ENCODE data around the gene TNFAIP8L2. TPM values are rescaled to one million over a fixed set of nuclear protein-coding genes. Genes with fewer than 3 reads are reported as not detected.

Gene TNFAIP8L2
- polyA plus RNA-seq, 1 donor from 2014 or later: 16.1 TPM

DNA sequence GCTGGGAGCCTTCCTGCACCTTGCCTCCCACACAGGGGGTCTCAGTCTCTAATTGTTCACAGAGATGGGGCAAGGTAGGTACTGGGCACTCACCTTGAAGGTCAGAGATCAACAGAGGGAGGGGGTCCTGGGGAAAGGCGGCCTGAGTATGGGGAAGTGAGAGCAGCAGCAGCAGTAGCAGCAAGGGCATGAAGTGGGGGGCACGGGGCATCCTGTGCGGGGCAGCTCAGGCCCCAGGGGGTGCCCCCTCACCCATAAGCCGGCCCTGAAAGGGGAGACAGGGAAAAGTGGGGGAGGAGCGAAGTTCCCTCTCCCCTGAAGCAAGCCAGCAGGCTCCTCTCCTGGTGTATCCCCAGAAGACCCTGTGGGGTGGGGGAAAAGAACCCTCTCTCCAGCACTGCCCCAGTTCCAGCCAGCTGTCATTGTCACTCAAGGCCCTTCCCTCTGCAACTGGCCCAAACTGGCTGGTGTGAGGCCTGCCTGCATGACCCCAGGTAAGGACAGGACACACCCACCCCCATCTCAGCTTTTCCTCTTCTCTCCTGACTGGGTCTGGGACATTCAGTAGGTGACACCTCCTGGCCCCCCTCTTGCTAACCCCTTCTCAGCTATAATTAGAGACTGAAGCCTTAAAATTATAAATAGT is 13.9 kb upstream of the TNFAIP8L2 start:
- Mint-ChIP-seq H3K36me3 (no peaks in the 10 kb centered on the region), H3K9me3 (no peaks in the 10 kb centered on the region), H3K27ac (no peak overlapping the region), H3K27me3 (peaks cover 4% of the 10 kb centered on the region), H3K4me3 (no peak overlapping the region), H3K4me1 (peaks cover 0 to 8% (median 7%) of the 10 kb centered on the region in 3 donors)

DNA sequence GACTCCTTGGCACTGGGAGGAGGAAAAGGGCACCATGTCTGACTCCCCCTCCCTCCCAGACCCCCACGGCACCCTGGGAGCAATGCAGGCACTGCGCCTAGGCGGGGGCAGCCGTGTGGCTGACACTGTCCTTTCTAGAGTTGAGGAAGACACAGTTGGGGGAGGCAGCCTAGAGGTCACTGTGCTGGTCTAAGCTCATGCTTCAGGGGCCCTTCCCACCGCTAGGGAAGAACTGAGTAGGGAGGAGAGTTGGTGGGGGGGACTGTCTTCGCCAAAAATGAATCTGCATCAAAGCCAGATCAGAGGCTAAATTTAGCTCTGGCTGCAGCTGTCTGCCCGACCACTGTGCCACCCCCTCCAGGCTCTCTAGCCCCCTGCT is 13.4 kb upstream of the TNFAIP8L2 start:
- peaks cover 0 to 10% (median 7%) of the 10 kb centered on the region in 3 donors for H3K4me1 Mint-ChIP-seq
- no peaks in the 10 kb centered on the region for H3K9me3 Mint-ChIP-seq
- H3K27ac Mint-ChIP-seq: no peak overlapping the region
- no peak overlapping the region for H3K4me3 Mint-ChIP-seq
- no peaks in the 10 kb centered on the region for H3K36me3 Mint-ChIP-seq
- peaks cover 4% of the 10 kb centered on the region for H3K27me3 Mint-ChIP-seq

DNA sequence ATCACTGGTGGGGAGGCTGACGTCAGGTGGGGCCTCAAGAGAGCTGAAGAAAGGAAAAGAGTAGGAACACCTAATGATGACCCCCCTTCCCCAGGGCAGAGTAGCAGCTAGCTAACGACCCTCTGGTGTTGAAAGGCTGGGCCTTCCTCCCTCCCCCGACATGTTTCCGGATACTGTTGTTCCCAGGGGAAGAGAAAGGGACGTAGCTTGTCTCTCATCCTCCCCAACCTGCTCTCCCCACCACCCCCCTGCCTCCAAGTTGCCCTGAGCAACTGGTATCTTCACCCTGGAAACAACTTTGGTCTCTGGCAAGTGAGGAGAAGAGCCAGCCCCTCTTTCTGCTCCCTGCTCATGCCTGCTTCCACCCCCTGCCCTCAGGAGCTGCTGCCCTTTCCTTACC is 12.5 kb upstream of the TNFAIP8L2 start:
- H3K4me3 Mint-ChIP-seq: no peak overlapping the region
- H3K9me3 Mint-ChIP-seq: no peaks in the 10 kb centered on the region
- peaks cover 4% of the 10 kb centered on the region for H3K27me3 Mint-ChIP-seq
- H3K4me1 Mint-ChIP-seq: peaks cover 0 to 10% (median 7%) of the 10 kb centered on the region in 3 donors
- no peak overlapping the region for H3K27ac Mint-ChIP-seq
- H3K36me3 Mint-ChIP-seq: no peaks in the 10 kb centered on the region

DNA sequence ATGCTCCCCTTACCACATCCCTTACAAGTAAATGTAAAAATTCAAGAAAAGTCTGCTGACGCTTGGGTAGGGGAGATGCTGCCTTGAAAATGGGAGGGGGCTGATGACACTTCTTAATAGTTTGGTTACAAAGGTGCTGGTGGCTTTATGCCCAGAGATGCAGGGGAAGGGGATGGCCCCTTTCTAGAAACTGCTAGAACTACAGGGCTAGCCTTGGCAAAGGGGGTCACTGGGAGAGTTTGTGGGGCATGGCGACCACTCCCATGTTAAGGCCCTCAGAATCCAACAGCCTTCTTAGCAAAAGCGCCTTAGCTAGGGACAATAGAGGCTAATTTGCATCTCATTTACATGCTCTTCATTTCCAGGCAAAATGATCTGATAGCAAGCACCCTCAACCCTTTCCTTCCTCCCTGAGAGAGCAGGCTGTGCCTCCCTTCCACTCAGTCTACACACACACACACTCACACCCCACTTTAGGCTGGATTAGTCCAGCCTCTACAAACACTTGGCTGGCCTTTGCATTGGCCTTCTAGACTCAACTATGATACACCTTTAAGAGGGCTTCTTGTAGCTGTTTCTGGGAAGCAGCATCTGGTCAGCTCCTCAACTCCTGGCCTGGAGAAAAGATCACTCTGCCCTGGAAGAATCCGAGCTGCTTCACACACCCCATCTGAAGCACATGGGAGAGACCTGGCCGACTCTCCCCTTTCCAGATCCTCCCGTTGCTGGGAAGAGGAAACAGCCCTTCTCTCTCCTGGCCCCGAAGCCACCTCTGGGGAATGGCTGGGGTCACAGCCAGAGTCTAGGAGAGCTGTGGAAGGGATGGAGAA is 11.8 kb upstream of the TNFAIP8L2 start:
- peaks cover 0 to 10% (median 7%) of the 10 kb centered on the region in 3 donors for H3K4me1 Mint-ChIP-seq
- no peaks in the 10 kb centered on the region for H3K9me3 Mint-ChIP-seq
- no peaks in the 10 kb centered on the region for H3K36me3 Mint-ChIP-seq
- peaks cover 4% of the 10 kb centered on the region for H3K27me3 Mint-ChIP-seq
- H3K27ac Mint-ChIP-seq: no peak overlapping the region
- H3K4me3 Mint-ChIP-seq: peak overlapping the region; percentile 8 to 95 (median 32)

DNA sequence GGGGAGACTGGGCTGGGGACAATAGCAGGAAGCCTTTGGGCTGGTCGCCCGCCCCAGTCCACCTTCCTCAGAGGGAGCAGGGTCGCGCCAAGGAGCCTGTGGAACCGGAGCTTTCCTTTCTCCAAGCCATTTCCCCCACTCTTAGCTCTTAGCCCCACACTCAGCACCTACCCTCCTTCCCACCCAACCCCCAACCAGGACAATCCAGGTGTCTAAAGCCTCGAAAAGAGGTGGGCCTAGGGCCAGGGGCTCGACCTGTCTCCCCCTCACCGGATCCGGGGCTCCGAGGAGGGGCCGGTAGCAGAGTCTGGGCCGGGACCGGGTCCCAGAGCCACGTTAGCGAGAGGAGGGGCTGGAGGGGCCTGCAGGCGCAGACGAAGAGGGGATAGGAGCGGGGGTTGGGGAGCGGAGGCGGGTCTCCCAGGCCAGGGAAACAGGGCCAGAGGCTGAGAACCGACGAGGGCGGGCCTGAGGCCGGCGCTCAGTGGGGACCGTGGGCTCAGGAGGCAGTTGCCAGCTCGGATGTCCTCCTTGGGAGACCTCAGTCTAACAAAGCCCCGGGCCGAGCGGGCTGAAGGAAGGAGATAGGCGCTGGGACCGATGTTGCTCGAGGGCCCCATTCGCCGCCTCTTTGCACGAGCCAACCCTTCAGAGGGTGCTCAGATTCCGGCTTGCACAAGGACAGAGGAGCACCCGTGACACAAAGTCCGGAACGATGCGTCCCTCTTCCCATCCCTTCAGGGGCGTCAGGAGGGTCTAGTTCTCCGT is 11.0 kb upstream of the TNFAIP8L2 start:
- Mint-ChIP-seq H3K4me3 (peak overlapping the region; percentile 84 to 97 (median 93)), H3K4me1 (peaks cover 0 to 10% (median 10%) of the 10 kb centered on the region in 3 donors), H3K36me3 (no peaks in the 10 kb centered on the region), H3K9me3 (no peaks in the 10 kb centered on the region), H3K27me3 (peaks cover 4% of the 10 kb centered on the region), H3K27ac (no peak overlapping the region)

DNA sequence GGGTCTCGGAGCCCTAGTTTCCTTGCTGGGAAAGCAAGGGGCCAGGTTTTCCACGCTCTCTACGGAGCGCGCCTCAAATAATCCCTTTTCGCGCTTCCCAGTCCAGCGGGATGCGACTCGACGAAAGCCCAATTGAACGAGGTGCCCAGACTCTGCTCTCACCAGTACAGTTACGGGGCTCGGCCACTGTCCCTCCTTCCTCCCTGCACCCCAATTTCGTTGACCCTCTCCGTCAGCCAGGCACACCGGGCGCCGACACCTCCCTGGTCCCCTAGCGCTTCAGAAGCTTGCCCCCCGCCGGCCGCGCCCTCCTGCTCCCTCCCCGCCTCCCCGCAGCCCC is 10.4 kb upstream of the TNFAIP8L2 start:
- H3K27me3 Mint-ChIP-seq: peaks cover 4% of the 10 kb centered on the region
- no peaks in the 10 kb centered on the region for H3K36me3 Mint-ChIP-seq
- H3K4me1 Mint-ChIP-seq: peaks cover 0 to 10% (median 10%) of the 10 kb centered on the region in 3 donors
- peak overlapping the region; percentile 84 to 97 (median 93) for H3K4me3 Mint-ChIP-seq
- H3K9me3 Mint-ChIP-seq: no peaks in the 10 kb centered on the region
- peak overlapping the region in 1 of 3 donors; percentile 69 for H3K27ac Mint-ChIP-seq

DNA sequence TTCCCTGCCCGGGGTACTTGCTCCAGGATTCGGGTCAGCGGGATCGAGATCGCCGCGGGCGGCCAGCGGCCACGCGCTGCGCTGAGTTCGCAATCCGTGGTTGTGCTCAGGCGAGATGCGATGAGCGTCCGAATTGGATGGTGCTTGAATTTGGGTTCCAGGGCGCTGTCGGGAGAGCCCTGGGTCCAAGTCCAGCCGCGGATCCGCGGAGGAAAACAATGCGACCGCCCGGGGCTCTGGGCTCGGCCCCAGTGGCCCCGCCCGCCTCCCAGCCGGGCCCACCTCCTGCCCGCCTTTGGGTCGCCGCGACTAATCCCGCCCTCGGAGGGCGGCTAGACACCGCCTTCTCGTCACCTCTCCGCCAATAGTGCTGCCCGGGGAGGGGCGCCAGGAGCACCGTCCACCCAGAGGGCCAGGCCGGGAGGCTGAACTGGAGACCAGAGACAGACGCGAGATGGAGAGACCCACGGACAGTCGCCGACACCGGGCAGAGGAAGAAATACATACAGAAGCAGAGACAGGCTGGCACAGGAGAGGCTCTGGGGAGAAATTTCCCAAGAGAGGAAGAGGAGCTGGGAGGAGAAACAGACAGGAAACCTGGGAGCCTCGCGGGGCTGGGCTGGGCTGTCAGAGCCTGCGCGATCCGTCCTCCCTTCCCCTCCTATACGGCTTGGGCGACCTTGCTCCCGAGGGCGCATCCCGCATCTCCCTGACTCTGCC is 9.9 kb upstream of the TNFAIP8L2 start, which contains the start of gene SEMA6C:
TSS of gene SEMA6C (minus strand) at position 220 of the 720 bp plus-strand sequence. CDS start 4,010 bp downstream, outside the sequence.
- Mint-ChIP-seq H3K4me3 (peak within 1 kb of the TSS; percentile 84 to 97 (median 93)), H3K36me3 (no peaks in the 10 kb centered on the region)

DNA sequence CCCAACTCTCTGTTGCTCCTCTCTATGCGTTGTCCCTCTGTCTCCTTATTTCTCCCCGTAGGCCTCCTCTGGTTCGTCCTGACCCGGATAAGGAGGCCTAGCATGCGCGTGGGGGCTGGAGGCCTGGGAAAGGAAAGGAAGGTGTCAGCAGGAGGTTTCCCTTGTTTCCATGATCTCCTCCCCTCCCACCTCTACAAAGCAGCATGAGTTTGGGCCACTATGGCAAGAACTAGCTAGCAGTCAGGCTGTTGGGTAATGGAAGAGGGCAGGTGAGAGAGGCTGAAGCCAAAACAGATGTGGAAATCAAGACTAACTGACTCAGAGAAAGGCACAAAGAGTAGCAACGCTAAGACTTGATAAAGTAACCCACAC is 9.3 kb upstream of the TNFAIP8L2 start:
- Mint-ChIP-seq H3K4me1 (peaks cover 0 to 10% (median 10%) of the 10 kb centered on the region in 3 donors), H3K4me3 (peak overlapping the region; percentile 84 to 97 (median 93)), H3K27me3 (peaks cover 4% of the 10 kb centered on the region), H3K27ac (no peak overlapping the region), H3K36me3 (no peaks in the 10 kb centered on the region), H3K9me3 (no peaks in the 10 kb centered on the region)

More for the DNA sequence above, 9.9 kb upstream of the TNFAIP8L2 start, which contains the start of gene SEMA6C:
- no peaks in the 10 kb centered on the region for H3K9me3 Mint-ChIP-seq
- H3K27ac Mint-ChIP-seq: peak within 1 kb of the TSS in 1 of 3 donors; percentile 69
- H3K27me3 Mint-ChIP-seq: peaks cover 4% of the 10 kb centered on the region
- peaks cover 0 to 10% (median 10%) of the 10 kb centered on the region in 3 donors for H3K4me1 Mint-ChIP-seq

DNA sequence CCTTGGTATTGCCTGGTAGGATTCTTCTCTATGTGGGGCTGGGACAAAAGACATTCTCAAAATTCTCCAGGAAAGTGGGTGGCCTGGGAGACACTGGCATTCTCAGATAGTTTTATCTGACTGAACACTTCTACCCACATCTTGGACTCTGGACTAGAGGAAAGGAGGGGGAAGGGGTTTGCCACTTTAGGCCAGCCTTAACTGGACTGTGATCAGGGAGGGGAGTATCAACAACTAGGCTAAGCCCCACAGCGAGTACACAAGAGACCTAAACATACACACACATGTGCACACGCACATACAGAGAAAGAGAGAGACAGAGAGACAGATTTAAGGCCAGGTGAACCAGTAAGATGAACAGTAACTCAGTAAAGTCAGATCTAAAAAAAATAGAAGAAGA is 8.8 kb upstream of the TNFAIP8L2 start:
- H3K4me3 Mint-ChIP-seq: peak overlapping the region in 2 of 4 donors; percentile 84 to 97
- H3K9me3 Mint-ChIP-seq: no peaks in the 10 kb centered on the region
- no peaks in the 10 kb centered on the region for H3K36me3 Mint-ChIP-seq
- H3K27ac Mint-ChIP-seq: no peak overlapping the region
- H3K4me1 Mint-ChIP-seq: peaks cover 0 to 10% (median 10%) of the 10 kb centered on the region in 3 donors
- peaks cover 4% of the 10 kb centered on the region for H3K27me3 Mint-ChIP-seq

DNA sequence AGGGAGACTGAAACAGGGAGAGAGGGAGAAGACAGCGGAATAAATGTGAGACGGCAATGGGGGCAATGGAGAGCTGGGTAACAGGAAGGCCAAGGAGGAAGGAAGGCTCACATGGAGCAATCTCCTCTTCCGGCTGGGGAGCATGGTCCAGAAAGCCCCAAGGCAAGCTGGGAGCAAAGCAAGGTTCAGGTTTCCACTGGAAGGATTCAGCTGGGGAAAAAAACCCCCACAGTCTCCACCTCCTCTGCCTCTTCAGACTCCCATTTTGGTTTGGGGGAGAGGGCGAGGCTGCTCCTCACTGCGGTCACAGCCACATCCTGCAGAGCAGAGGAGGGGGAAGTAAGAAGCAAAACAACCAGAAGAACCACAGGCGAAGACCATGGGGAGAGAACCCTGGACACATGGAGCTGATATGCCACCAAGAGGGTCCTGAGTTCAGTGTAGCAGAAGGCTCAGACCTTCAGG is 650 bp downstream of the TNFAIP8L2 start:
- peaks cover 11% of the 10 kb centered on the region for H3K36me3 Mint-ChIP-seq
- H3K4me1 Mint-ChIP-seq: peaks cover 31 to 36% (median 31%) of the 10 kb centered on the region in 3 donors
- no peaks in the 10 kb centered on the region for H3K27me3 Mint-ChIP-seq
- H3K9me3 Mint-ChIP-seq: no peaks in the 10 kb centered on the region
- H3K4me3 Mint-ChIP-seq: peak overlapping the region; percentile 86 to 94 (median 93)
- peak overlapping the region; percentile 74 to 83 (median 79) for H3K27ac Mint-ChIP-seq

DNA sequence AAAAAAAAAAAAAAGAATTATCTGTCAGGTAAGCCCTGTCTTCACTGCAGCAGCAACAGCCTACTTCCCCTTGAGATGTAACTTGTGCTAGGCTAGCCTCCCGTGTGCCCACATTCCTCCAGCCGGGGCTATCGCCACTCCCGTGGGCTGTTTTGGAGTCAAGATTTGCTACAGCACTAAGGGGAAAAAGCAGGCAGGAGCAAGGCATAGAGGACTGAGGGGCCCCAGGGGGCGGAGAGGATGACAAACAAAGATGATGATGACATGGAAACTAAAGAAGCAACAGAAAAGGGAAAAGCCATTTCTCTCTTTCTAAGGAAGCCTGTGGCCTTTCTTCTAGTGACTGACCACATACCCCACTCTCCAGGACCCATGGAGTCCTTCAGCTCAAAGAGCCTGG is 1.9 kb downstream of the TNFAIP8L2 start:
- H3K27me3 Mint-ChIP-seq: no peaks in the 10 kb centered on the region
- H3K36me3 Mint-ChIP-seq: peaks cover 13% of the 10 kb centered on the region
- peak overlapping the region in 2 of 3 donors; percentile 59 to 82 for H3K27ac Mint-ChIP-seq
- H3K9me3 Mint-ChIP-seq: no peaks in the 10 kb centered on the region
- H3K4me1 Mint-ChIP-seq: peaks cover 34 to 38% (median 36%) of the 10 kb centered on the region in 3 donors
- H3K4me3 Mint-ChIP-seq: peak overlapping the region; percentile 86 to 94 (median 93)

DNA sequence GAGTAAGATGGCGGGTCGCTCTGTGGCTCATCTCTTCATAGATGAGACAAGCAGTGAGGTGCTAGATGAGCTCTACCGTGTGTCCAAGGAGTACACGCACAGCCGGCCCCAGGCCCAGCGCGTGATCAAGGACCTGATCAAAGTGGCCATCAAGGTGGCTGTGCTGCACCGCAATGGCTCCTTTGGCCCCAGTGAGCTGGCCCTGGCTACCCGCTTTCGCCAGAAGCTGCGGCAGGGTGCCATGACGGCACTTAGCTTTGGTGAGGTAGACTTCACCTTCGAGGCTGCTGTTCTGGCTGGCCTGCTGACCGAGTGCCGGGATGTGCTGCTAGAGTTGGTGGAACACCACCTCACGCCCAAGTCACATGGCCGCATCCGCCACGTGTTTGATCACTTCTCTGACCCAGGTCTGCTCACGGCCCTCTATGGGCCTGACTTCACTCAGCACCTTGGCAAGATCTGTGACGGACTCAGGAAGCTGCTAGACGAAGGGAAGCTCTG is 2.4 kb downstream of the TNFAIP8L2 start:
- peak overlapping the region in 1 of 3 donors; percentile 82 for H3K27ac Mint-ChIP-seq
- peaks cover 13% of the 10 kb centered on the region for H3K36me3 Mint-ChIP-seq
- no peaks in the 10 kb centered on the region for H3K9me3 Mint-ChIP-seq
- H3K27me3 Mint-ChIP-seq: no peaks in the 10 kb centered on the region
- H3K4me1 Mint-ChIP-seq: peaks cover 34 to 38% (median 36%) of the 10 kb centered on the region in 3 donors
- H3K4me3 Mint-ChIP-seq: peak overlapping the region in 3 of 4 donors; percentile 86 to 94 (median 93)

DNA sequence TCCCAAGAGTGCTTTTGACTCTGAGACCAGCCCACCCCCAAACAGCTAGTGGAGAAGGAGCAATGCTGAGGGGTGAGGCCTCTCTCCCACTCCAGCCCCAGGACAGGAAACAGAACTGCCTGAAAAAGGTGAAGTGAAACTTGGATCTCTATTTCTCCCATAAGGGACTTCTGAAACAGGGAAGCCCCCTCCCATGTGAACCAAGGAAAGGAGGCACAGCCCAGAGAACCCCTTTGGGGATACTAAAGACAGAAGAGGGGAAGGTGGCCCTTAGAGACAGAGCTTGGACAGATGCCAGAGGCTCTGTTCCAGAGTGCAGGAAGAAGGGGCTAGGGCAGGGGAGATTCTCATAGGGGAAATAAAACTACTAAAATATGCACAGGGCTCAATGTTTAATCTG is 2.9 kb downstream of the TNFAIP8L2 start:
- peaks cover 34 to 38% (median 36%) of the 10 kb centered on the region in 3 donors for H3K4me1 Mint-ChIP-seq
- peak overlapping the region in 2 of 4 donors; percentile 49 to 86 for H3K4me3 Mint-ChIP-seq
- peaks cover 13% of the 10 kb centered on the region for H3K36me3 Mint-ChIP-seq
- no peaks in the 10 kb centered on the region for H3K27me3 Mint-ChIP-seq
- no peaks in the 10 kb centered on the region for H3K9me3 Mint-ChIP-seq
- H3K27ac Mint-ChIP-seq: peak overlapping the region in 2 of 3 donors; percentile 72 to 78
